Measurements from ENCODE around the gene SLC6A18.
"Not testable (repeated sequence)": the region's sequence is repeated elsewhere in the genome, so short reads cannot be mapped to it uniquely, and the experiment has no call there.

SLC6A18 gene

DNA sequence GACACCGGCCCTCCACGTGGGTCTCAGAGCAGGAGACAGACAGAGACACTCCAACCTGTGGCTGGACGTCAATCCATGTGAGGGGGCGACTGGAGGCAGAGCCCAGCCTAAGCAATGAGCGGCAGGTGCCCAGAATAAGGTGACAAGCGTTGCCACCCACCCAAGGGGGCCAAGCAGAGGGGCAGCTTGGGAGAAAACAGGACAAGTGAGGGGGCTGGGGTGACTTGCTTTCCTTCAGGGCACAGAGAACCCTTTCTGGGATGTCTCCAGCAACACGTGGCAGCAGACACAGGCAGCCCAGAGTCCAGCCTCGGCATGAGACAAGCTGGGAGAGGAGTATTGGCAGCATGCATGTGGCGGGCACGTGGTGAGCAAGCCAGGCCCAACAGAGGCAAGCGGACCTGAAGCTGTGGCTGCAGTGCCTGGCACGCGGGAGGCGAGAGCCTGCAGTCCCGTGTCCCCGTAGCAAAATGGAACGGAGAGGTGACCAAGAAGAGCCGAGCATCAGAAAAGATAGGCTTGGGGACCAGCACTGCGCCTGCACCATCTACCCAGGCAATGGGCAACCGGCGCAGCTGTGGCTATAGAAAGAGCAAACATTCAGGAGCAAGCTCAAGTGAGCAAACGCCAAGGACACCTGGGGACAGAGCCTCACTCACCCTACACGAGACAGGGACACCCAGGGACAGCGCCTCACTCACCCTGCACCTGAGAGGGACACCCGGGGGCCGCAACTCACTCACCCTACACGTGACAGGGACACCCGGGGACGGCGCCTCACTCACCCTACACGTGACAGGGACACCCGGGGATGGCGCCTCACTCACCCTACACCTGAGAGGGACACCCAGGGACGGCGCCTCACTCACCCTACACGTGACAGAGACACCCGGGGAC, 63.5 kb downstream of the SLC6A18 start:
- no peak for DNase-seq (ENCODE audit: low spot score)
- TF ChIP-seq, protein P1, sequence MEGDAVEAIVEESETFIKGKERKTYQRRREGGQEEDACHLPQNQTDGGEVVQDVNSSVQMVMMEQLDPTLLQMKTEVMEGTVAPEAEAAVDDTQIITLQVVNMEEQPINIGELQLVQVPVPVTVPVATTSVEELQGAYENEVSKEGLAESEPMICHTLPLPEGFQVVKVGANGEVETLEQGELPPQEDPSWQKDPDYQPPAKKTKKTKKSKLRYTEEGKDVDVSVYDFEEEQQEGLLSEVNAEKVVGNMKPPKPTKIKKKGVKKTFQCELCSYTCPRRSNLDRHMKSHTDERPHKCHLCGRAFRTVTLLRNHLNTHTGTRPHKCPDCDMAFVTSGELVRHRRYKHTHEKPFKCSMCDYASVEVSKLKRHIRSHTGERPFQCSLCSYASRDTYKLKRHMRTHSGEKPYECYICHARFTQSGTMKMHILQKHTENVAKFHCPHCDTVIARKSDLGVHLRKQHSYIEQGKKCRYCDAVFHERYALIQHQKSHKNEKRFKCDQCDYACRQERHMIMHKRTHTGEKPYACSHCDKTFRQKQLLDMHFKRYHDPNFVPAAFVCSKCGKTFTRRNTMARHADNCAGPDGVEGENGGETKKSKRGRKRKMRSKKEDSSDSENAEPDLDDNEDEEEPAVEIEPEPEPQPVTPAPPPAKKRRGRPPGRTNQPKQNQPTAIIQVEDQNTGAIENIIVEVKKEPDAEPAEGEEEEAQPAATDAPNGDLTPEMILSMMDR (IDR thresholded peaks at IDR 0.05; ENCODE audit: extremely low read depth, missing control alignments) = no peak

DNA sequence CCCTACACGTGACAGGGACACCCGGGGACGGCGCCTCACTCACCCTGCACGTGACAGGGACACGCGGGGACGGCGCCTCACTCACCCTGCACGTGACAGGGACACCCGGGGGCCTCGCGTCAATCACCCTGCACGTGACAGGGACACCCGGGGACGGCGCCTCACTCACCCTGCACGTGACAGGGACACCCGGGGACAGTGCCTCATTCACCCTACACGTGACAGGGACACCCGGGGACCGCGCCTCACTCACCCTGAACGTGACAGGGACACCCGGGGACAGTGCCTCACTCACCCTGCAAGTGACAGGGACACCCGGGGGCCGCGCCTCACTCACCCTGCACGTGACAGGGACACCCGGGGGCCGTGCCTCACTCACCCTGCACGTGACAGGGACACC, 64.4 kb downstream of the SLC6A18 start:
- not testable (repeated sequence) for DNase-seq (ENCODE audit: low spot score)

DNA sequence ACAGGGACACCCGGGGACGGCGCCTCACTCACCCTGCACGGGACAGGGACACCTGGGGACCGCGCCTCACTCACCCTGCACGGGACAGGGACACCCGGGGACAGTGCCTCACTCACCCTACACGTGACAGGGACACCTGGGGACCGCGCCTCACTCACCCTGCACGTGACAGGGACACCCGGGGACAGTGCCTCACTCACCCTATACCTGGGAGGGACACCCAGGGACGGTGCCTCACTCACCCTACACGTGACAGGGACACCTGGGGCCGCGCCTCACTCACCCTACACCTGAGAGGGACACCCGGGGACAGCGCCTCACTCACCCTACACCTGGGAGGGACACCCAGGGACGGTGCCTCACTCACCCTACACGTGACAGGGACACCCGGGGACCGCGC, 65.8 kb downstream of the SLC6A18 start:
- DNase-seq (ENCODE audit: low spot score) = not testable (repeated sequence)

DNA sequence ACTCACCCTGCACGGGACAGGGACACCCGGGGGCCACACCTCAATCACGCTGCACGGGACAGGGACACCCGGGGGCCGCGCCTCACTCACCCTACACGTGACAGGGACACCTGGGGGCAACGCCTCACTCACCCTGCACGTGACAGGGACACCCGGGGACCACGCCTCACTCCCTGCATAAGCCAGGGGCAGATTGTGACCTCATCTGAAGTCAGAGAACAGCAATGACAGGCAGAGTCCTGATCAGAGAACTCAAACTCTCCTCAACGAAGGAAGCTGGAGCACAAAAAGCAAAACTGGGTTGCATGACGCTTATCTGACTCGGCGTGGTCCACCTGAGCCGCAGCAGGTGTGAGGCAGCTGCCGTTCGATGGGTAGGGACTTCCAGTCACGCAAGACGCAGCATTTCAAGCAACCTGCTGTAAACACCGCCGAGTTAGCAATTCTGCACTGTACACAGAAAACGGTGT, 66.5 kb downstream of the SLC6A18 start:
- TF ChIP-seq, protein P1 (IDR thresholded peaks at IDR 0.05; ENCODE audit: extremely low read depth, missing control alignments) = no peak
- no peak for DNase-seq (ENCODE audit: low spot score)

DNA sequence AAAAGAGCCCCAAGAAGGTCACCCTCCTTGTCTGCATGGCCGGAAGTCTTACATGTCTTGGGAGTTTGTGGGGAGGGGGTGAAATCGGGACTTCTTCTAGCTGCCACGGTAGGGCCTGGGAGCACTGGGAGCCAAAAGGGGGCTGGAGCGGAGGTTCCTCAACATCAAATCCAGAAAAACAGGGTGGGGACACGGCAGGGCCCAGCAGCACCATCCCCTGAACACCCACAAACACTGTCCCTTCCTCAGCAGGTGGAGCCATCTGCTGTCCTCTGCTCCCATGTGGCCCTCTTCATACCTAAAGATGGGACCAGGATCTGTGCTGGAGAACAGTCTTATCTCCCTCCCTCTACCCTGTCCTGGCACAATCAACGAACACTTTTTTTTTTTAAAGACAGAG, 67.0 kb downstream of the SLC6A18 start:
- TF ChIP-seq, protein P1 (IDR thresholded peaks at IDR 0.05; ENCODE audit: extremely low read depth, missing control alignments) = no peak
- DNase-seq (ENCODE audit: low spot score) = no peak

DNA sequence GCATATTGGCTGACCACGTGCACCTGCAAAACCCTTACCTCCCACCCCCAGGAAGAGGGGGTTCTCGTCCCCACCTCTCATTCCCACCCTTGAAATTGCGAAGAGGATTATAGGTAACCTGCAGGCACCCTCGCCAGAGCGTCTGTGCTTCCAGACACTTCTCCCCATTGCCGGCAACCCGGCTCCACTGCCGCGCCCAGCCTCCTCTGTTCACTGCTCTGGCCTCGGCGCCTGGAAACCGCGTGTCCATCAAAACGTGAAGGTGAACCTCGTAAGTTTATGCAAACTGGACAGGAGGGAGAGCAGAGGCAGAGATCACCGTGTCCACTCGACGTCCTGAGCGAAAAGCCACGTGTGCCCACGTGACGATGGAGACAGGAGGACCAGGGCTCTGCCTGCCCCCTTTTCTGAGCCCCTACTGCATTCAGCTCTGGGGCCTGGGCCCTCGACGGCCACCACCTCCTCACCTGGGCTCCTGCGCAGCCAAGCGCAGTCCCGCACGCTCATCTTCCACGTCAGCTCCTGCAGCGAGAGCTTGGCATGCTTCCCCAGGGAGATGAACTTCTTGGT, 67.8 kb downstream of the SLC6A18 start:
- no peak for DNase-seq (ENCODE audit: low spot score)
- TF ChIP-seq, protein P1 (IDR thresholded peaks at IDR 0.05; ENCODE audit: extremely low read depth, missing control alignments) = no peak

DNA sequence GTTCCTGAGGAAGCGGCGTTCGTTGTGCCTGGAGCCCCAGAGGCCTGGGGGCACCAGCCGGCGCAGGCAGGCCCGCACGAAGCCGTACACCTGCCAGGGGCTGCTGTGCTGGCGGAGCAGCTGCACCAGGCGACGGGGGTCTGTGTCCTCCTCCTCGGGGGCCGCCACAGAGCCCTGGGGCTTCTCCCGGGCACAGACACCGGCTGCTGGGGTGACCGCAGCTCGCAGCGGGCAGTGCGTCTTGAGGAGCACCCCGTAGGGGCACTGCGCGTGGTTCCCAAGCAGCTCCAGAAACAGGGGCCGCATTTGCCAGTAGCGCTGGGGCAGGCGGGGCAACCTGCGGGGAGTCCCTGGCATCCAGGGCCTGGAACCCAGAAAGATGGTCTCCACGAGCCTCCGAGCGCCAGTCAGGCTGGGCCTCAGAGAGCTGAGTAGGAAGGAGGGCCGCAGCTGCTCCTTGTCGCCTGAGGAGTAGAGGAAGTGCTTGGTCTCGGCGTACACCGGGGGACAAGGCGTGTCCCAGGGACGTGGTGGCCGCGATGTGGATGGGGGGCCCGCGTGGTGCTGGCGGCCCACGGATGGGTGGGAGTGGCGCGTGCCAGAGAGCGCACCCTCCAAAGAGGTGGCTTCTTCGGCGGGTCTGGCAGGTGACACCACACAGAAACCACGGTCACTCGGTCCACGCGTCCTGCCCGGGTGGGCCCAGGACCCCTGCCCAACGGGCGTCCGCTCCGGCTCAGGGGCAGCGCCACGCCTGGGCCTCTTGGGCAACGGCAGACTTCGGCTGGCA, 68.4 kb downstream of the SLC6A18 start:
- TF ChIP-seq, protein P1 (IDR thresholded peaks at IDR 0.05; ENCODE audit: extremely low read depth, missing control alignments) = no peak
- DNase-seq (ENCODE audit: low spot score) = no peak

DNA sequence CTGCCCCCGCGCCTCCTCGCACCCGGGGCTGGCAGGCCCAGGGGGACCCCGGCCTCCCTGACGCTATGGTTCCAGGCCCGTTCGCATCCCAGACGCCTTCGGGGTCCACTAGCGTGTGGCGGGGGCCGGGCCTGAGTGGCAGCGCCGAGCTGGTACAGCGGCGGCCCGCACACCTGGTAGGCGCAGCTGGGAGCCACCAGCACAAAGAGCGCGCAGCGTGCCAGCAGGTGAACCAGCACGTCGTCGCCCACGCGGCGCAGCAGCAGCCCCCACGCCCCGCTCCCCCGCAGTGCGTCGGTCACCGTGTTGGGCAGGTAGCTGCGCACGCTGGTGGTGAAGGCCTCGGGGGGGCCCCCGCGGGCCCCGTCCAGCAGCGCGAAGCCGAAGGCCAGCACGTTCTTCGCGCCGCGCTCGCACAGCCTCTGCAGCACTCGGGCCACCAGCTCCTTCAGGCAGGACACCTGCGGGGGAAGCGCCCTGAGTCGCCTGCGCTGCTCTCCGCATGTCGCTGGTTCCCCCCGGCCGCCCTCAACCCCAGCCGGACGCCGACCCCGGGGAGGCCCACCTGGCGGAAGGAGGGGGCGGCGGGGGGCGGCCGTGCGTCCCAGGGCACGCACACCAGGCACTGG, 69.1 kb downstream of the SLC6A18 start:
- TF ChIP-seq, protein P1 (IDR thresholded peaks at IDR 0.05; ENCODE audit: extremely low read depth, missing control alignments) = no peak
- no peak for DNase-seq (ENCODE audit: low spot score)

Data from GM20000 (cell line).